RWPE2 (cell line): ENCODE measurements around the gene GLRA3.
"Not testable (repeated sequence)": the region's sequence is repeated elsewhere in the genome, so short reads cannot be mapped to it uniquely, and the experiment has no call there.

Experiments used
- ATAC-seq: fragments of 200-7000 bp; cut with Tn5 transposase; 3 replicates; pipeline ENCODE4 v1.9.1; 2021; ENCODE audit warnings: low read depth
- DNase-seq: peaks from one replicate; pipeline ENCODE4 v3.0.0-alpha.2; 2020; ENCODE audit warnings: low spot score
- H3K27ac ChIP-seq: fragments of 450-650 bp; 2 replicates; pipeline ENCODE4 v1.5.1; 2017; ENCODE audit warnings: mild to moderate bottlenecking; ENCODE audit not compliant: poor library complexity, severe bottlenecking
- H3K27me3 ChIP-seq: fragments of 250-450 bp; sonication (Bioruptor Pico); 2 replicates; pipeline ENCODE4 v1.5.1; 2021; ENCODE audit warnings: mild to moderate bottlenecking, moderate library complexity; ENCODE audit not compliant: insufficient read depth, poor library complexity, severe bottlenecking
- H3K36me3 ChIP-seq: fragments of 250-450 bp; sonication (Bioruptor Pico); 2 replicates; pipeline ENCODE4 v1.5.1; 2020; ENCODE audit warnings: low read depth, mild to moderate bottlenecking, moderate library complexity
- H3K4me1 ChIP-seq: fragments of 250-450 bp; sonication (Bioruptor Pico); 2 replicates; pipeline ENCODE4 v1.5.1; 2021; ENCODE audit warnings: mild to moderate bottlenecking, moderate library complexity; ENCODE audit not compliant: insufficient read depth, poor library complexity, severe bottlenecking
- H3K4me3 ChIP-seq: fragments of 250-450 bp; sonication (Bioruptor Pico); 2 replicates; pipeline ENCODE4 v1.5.1; 2021; ENCODE audit warnings: mild to moderate bottlenecking, moderate library complexity; ENCODE audit not compliant: severe bottlenecking
- H3K9me3 ChIP-seq: fragments of 250-450 bp; sonication (Bioruptor Pico); 2 replicates; pipeline ENCODE4 v1.5.1; 2021; ENCODE audit warnings: mild to moderate bottlenecking, moderate library complexity; ENCODE audit not compliant: severe bottlenecking
- CTCF ChIP-seq: fragments of 450-650 bp; IDR thresholded peaks from one replicate; pipeline ENCODE4 v1.5.1; 2017; ENCODE audit warnings: mild to moderate bottlenecking, moderate library complexity; ENCODE audit not compliant: poor library complexity, severe bottlenecking

The GLRA3 gene

GRCh38 chr4:174828845-174829701 is at the start of gene GLRA3:
Gene GLRA3, minus strand, starts transcription at chr4:174829247. Its CDS starts 436 bp downstream, at chr4:174828811.
- peak within 1 kb of the TSS; percentile 20 for H3K4me3 ChIP-seq
- no peaks in the 10 kb centered on the region for H3K36me3 ChIP-seq
- H3K27ac ChIP-seq = no peak within 1 kb of the TSS
- peak; percentile 92 for ATAC-seq
- no peaks in the 10 kb centered on the region for H3K4me1 ChIP-seq
- H3K27me3 ChIP-seq = peaks cover 2% of the 10 kb centered on the region
- no peak for TF ChIP-seq CTCF
- DNase-seq = peak; percentile 82
- no peaks in the 10 kb centered on the region for H3K9me3 ChIP-seq

- H3K4me1 ChIP-seq = no peaks in the 10 kb centered on the region
- no peak overlapping the region for H3K4me3 ChIP-seq
- no peaks in the 10 kb centered on the region for H3K36me3 ChIP-seq
- ATAC-seq = no peak
- no peaks in the 10 kb centered on the region for H3K9me3 ChIP-seq
- no peaks in the 10 kb centered on the region for H3K27me3 ChIP-seq
- no peak overlapping the region for H3K27ac ChIP-seq
- no peak for TF ChIP-seq CTCF
- DNase-seq = no peak
Measured at GRCh38 chr4:174874898-174875297, 45.9 kb upstream of the GLRA3 start.

- Histone ChIP-seq H3K4me3 (no peak overlapping the region), H3K9me3 (no peaks in the 10 kb centered on the region), H3K36me3 (no peaks in the 10 kb centered on the region), H3K27ac (no peak overlapping the region), H3K27me3 (no peaks in the 10 kb centered on the region), H3K4me1 (no peaks in the 10 kb centered on the region)
- TF ChIP-seq CTCF = peak; percentile 57
- ATAC-seq (no peak), DNase-seq (no peak)
Measured at GRCh38 chr4:174873931-174874330, 44.9 kb upstream of the GLRA3 start.

GRCh38 chr4:174873146-174873545 is 44.1 kb upstream of the GLRA3 start:
- not testable (repeated sequence) for ATAC-seq, H3K27me3 ChIP-seq, DNase-seq, H3K4me3 ChIP-seq, H3K9me3 ChIP-seq, H3K36me3 ChIP-seq, H3K4me1 ChIP-seq, H3K27ac ChIP-seq

- ATAC-seq = no peak
- Histone ChIP-seq H3K27ac (no peak overlapping the region), H3K36me3 (no peaks in the 10 kb centered on the region), H3K9me3 (no peaks in the 10 kb centered on the region), H3K4me1 (no peaks in the 10 kb centered on the region), H3K27me3 (no peaks in the 10 kb centered on the region), H3K4me3 (no peak overlapping the region)
- DNase-seq = no peak
- no peak for TF ChIP-seq CTCF
Measured at GRCh38 chr4:174871407-174871806, 42.4 kb upstream of the GLRA3 start.
